GM19025 (cell line): ENCODE results near the gene IKBKE.
A peak's percentile ranks its signal among the peaks of the same experiment; 100 is the strongest.

Experiments
- ATAC-seq: cut with Tn5 transposase; IDR thresholded peaks from one replicate; pipeline ENCODE4 v1.9.1; 2021; ENCODE audit warnings: mild to moderate bottlenecking, low read depth, moderate library complexity; ENCODE audit not compliant: unreplicated experiment

The IKBKE gene

GRCh38 chr1:206469933-206470691 lies at the start of gene IKBKE:
TSS of gene IKBKE (plus strand) at chr1:206470476. CDS start at chr1:206473228, 2,752 bp downstream.
- ATAC-seq, result peak; percentile 57

GRCh38 chr1:206421616-206422340 lies 48.5 kb upstream of the IKBKE start:
- no peak for ATAC-seq

- no peak for ATAC-seq
Observed at GRCh38 chr1:206422525-206422924, 47.8 kb upstream of the IKBKE start.

- ATAC-seq, result no peak
Observed at GRCh38 chr1:206427291-206427690, 43.0 kb upstream of the IKBKE start.

- no peak for ATAC-seq
Observed at GRCh38 chr1:206429421-206429820, 40.9 kb upstream of the IKBKE start.

- ATAC-seq, result peak; percentile 92
Observed at GRCh38 chr1:206430031-206430983, 40.0 kb upstream of the IKBKE start.

GRCh38 chr1:206435445-206435844 lies 34.8 kb upstream of the IKBKE start:
- no peak for ATAC-seq

GRCh38 chr1:206438554-206438953 lies 31.7 kb upstream of the IKBKE start:
- ATAC-seq, result no peak

- ATAC-seq, result no peak
Observed at GRCh38 chr1:206439205-206439604, 31.1 kb upstream of the IKBKE start.

GRCh38 chr1:206441336-206441967 lies 28.8 kb upstream of the IKBKE start:
- ATAC-seq, result no peak

GRCh38 chr1:206442101-206442500 lies 28.2 kb upstream of the IKBKE start:
- no peak for ATAC-seq

- no peak for ATAC-seq
Observed at GRCh38 chr1:206445116-206445515, 25.2 kb upstream of the IKBKE start.

- no peak for ATAC-seq
Observed at GRCh38 chr1:206445911-206446356, 24.3 kb upstream of the IKBKE start.

GRCh38 chr1:206446688-206447421 lies 23.4 kb upstream of the IKBKE start:
- ATAC-seq, result no peak

GRCh38 chr1:206447422-206447765 lies 22.9 kb upstream of the IKBKE start:
- ATAC-seq, result no peak

- ATAC-seq, result no peak
Observed at GRCh38 chr1:206447792-206448191, 22.5 kb upstream of the IKBKE start.

- no peak for ATAC-seq
Observed at GRCh38 chr1:206448471-206448870, 21.8 kb upstream of the IKBKE start.

- ATAC-seq, result no peak
Observed at GRCh38 chr1:206449565-206449964, 20.7 kb upstream of the IKBKE start.

GRCh38 chr1:206450281-206450680 lies 20.0 kb upstream of the IKBKE start:
- no peak for ATAC-seq
